DND-41 (cell line): ENCODE measurements around the gene DLG2.

Source experiments
- EZH2 ChIP-seq: IDR thresholded peaks from 3 replicates; pipeline ENCODE4 v1.6.1; 2012; ENCODE audit warnings: borderline replicate concordance, low read depth, mild to moderate bottlenecking, moderate library complexity, low read length, inconsistent platforms; ENCODE audit not compliant: severe bottlenecking
- TF ChIP-seq, protein P1 (sequence below): IDR thresholded peaks from 2 replicates; pipeline ENCODE4 v1.5.1; 2012; ENCODE audit warnings: borderline replicate concordance, low read length, moderate library complexity, mild to moderate bottlenecking; ENCODE audit not compliant: poor library complexity, severe bottlenecking; ENCODE audit errors: extremely low read depth

DNA sequence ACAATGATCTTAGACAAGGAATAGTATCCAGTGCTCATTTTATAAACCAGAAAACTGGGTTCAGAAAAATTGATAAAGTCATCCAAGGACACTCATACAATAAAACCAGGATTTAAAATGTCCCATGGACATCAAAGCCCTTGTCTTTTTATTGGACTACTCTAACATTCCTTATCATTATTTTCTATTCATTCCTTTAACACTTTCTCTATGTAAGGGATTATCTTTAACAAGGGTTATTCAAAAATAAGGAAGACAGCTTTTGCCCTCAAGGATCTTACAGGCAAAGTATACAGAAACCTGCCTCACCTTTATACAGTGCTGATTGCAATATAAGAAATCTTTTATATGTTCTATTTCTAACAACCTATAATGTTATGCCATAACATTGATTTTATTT, 790.8 kb downstream of the DLG2 start:
- TF ChIP-seq, protein P1, sequence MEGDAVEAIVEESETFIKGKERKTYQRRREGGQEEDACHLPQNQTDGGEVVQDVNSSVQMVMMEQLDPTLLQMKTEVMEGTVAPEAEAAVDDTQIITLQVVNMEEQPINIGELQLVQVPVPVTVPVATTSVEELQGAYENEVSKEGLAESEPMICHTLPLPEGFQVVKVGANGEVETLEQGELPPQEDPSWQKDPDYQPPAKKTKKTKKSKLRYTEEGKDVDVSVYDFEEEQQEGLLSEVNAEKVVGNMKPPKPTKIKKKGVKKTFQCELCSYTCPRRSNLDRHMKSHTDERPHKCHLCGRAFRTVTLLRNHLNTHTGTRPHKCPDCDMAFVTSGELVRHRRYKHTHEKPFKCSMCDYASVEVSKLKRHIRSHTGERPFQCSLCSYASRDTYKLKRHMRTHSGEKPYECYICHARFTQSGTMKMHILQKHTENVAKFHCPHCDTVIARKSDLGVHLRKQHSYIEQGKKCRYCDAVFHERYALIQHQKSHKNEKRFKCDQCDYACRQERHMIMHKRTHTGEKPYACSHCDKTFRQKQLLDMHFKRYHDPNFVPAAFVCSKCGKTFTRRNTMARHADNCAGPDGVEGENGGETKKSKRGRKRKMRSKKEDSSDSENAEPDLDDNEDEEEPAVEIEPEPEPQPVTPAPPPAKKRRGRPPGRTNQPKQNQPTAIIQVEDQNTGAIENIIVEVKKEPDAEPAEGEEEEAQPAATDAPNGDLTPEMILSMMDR = no peak
- TF ChIP-seq EZH2 = no peak
